Measurements from ENCODE around the gene FAM219B.

Gene FAM219B

GRCh38 chr15:74857671-74858368 lies 48.8 kb downstream of the FAM219B start:
- TF ChIP-seq CTCF (IDR thresholded peaks at IDR 0.05): no peak

GRCh38 chr15:74857082-74857655 lies 49.5 kb downstream of the FAM219B start:
- TF ChIP-seq CTCF (IDR thresholded peaks at IDR 0.05): no peak

GRCh38 chr15:74856537-74856936 lies 50.1 kb downstream of the FAM219B start:
- TF ChIP-seq CTCF (IDR thresholded peaks at IDR 0.05): no peak

GRCh38 chr15:74855857-74856256 lies 50.8 kb downstream of the FAM219B start:
- no peak for TF ChIP-seq CTCF (IDR thresholded peaks at IDR 0.05)

- TF ChIP-seq CTCF (IDR thresholded peaks at IDR 0.05): no peak
These were observed 52.1 kb downstream of the FAM219B start for GRCh38 chr15:74854453-74855022.

GRCh38 chr15:74851960-74852359 lies 54.7 kb downstream of the FAM219B start:
- TF ChIP-seq CTCF (IDR thresholded peaks at IDR 0.05): no peak

GRCh38 chr15:74850393-74850792 lies 56.3 kb downstream of the FAM219B start:
- no peak for TF ChIP-seq CTCF (IDR thresholded peaks at IDR 0.05)
